GM18505 (cell line): ENCODE measurements around the gene NINJ1.

Experiments used
- ATAC-seq: cut with Tn5 transposase; IDR thresholded peaks from one replicate; pipeline ENCODE4 v1.9.1; 2021; ENCODE audit not compliant: unreplicated experiment
- POLR2A ChIP-seq: IDR thresholded peaks from 4 replicates; pipeline ENCODE4 v1.6.1; 2011; ENCODE audit warnings: borderline replicate concordance; ENCODE audit not compliant: insufficient read depth, insufficient read length; ENCODE audit errors: extremely low read depth

The NINJ1 gene, protein sequence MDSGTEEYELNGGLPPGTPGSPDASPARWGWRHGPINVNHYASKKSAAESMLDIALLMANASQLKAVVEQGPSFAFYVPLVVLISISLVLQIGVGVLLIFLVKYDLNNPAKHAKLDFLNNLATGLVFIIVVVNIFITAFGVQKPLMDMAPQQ

DNA sequence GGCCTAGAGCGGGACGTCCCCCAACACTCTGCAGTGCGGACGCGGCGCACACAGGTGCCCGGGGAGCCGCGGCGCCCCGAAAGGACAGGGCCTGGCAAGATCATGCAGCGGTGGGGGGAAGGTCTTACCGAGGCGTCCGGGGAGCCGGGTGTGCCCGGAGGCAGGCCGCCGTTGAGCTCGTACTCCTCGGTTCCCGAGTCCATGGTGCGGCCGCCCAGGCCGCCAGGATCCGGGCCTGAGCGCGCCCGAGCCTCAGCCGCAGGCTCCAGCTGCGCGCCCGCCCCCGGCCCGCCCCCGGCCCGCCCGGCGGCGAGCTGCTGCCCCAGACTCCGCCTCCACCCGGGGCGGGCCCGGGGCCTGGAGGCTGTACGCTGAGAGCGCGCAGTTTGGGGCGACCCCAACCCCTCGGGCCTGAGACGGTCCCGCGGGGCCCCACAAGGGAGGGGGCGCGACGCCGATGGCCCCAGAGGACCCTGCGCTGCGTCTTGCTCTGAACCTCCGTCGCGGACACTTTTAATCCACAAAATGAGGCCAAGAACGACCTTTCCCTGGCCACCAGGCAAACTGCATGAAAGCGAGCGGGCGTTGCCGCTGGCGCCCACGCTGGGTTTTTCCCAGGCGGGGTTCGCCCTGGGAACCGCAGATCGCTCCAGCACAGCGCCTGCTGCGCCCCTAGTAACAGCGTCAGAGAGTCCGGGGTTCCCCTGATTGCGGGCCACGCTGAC lies at the start of gene NINJ1:
TSS of gene NINJ1 (minus strand) at position 237 of the 725 bp plus-strand sequence. CDS start at position 203, 34 bp downstream.
- TF ChIP-seq POLR2A = peak; percentile 51
- peak; percentile 67 for ATAC-seq

DNA sequence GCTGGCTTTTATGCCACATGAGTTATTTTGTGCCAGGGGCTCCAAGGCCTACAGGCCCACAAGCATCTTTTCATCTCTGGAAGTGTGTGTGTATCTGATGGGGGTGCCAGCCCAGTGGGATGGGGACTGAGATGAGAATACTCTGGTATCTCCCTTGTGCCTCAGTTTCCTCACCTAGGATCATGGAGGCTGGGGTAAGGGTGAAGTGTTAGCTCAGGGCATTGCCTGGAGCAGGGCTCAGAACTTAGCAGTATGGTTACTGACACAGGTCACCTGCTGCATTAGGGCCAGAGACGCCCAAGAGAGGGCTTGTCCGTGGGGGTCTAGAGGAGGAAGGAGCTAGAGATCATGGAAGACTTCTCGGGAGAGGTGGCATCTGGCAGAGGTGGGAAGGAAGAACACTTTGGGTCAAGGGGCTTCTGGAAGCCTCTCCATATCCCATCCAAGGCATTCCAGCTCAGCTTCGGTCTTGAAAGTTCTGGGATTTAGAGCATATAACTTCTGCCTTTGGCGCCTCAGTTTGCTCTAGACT lies 49.1 kb upstream of the NINJ1 start:
- ATAC-seq = no peak

DNA sequence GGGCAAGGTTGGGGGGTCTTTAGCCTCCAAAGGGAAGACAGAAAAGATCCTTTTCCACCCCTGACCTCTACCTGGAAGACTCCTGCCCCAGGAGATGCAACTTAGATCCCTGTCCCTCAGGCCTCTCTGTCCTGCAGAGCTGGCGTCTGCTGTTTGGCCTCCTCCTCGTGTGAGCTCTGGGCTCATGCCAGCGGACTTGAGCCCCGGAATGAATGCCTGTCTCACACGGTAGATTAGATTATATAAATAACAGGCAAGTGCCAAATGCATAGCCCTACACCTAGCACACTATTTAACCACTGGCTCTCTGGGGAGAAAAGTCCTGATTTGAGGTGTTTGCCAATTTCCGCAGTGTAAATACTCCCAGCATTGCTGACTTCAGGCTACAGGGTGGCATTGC lies 48.5 kb upstream of the NINJ1 start:
- ATAC-seq = no peak
- no peak for TF ChIP-seq POLR2A

More for the DNA sequence above, 49.1 kb upstream of the NINJ1 start:
- TF ChIP-seq POLR2A = no peak

DNA sequence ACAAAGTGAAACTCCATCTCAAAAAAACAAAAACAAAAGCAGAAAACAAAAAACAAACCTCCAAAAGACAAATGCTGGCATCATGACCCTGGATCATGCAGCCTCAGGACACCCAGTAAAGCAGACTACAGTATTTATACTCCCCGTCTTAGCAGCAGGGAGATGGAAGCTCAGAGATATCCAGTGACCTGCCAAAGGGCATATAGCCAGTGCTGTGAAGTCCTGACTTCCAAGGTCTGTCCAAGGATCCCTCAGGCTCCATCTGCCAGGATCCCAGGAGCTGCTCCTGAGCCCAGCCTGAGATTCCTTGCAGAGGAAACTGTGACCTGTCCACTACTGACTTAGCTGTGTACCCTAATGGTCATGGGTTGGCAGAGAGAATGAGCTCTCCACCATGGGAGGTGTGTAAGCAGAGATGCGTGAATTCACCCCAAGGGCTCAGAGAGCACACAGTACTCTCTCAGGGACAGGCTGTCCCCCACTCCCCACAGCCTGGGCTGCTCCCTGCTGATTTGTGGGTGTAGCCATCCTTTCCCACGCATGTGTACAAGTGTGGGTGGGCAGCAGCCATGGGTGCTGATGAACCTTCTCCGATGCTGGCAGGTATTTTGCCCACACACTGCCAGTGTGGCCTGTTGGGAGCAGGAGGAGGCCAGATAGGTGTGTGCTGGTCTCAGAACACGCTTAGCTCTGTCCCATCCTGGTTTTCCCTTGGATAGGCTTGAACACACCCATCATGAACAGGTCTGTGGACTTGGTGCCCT lies 47.8 kb upstream of the NINJ1 start:
- no peak for TF ChIP-seq POLR2A
- no peak for ATAC-seq

DNA sequence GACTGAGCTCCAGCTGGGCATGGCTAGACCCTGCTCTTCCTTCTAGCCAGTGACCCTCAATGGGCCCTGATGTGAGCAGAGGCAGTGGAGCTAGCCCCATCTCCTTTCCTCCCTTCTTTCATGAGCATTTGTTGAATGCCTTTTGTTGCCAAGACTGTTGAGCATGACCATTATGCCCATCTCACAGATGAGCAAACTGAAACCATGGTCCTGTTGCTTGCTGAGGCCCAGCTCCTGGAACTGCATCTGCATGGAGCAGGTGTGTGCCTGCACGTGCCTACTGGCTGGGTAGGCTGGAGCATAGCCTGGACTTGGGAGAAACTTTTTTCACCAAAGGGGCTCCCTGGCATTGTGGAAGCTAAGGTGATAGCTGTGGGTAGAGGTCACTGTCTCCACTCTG lies 46.9 kb upstream of the NINJ1 start:
- ATAC-seq = no peak
- no peak for TF ChIP-seq POLR2A

DNA sequence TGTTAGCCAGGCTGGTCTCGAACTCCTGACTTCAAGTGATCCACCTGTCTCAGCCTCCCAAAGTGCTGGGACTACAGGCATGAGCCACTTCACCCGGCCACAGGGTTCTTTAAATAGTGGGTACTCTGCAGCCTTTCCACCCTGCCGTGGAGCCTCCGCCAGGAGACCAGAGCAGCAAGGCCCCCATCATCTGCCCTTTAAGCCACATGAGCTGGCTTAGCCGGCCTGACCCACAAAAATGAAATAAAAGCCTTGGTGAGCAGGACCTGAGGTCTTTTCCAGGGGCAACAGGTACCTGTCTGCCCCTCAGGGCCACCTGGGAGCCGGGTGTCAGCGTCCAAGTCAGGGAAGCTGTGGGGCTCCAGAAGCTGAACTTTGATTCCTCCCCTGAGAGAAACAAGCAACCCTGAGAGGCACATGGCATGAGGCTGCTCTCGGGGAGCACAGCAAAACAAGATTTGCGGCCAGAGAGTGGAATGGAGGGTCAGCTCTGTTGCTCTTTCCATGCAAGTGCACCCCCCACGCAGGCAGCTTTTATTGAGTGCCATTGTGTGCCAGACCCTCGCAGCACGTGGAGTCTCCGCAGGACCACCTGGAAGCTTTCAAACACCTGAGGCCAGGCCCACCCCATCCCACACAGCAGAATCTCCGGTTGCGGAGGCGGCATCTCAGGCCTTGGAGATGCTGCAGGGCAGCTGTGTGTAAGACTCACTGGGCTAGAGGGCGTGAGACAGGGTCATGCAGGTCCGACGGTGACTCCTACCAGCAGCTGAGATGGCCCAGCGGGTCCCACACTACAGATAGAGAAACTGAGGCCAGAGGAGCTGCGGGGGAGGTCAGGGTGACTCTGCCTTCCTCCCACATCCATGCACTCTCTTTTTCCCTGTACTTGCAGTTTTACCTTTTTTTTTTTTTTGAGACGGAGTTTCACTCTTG lies 45.1 kb upstream of the NINJ1 start:
- no peak for TF ChIP-seq POLR2A
- no peak for ATAC-seq

DNA sequence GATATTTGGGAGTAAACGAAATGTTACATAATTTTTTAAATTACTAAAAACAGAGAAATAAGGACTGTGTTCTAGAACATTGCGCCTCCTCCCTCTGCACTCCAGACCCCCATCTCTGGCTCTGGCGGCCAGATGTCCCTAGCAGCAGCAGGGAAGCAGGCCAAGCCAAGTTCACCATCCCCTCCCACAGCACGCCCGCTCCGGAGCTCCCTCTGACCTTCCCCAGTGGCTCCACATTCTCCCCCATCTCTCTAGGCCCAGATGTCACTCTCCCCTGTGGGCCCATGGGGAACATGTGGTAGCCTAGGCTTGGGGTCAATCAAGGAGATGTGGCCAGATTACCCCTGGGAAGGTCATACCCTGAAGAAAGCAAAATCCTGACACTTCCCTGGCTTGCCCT lies 43.6 kb upstream of the NINJ1 start:
- TF ChIP-seq POLR2A = no peak
- no peak for ATAC-seq

DNA sequence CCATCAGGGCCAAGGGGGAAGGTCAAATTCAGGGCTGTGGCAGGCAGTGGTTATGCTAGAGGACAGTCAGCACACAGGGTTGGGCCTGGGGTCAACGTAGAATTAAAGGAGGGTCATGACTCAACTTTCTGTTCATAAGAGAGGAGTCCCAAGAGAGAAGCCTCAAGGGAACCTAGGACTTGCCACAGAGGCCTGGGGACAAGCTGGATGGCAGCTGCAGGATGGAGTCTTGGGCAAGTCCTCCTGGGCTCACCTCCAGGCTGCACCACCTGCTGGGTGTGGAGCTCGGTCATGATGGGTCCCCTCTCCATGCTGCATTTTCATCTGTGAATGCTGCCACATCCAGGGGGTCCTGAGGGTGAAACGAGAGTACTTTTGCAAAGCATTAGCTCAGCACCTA lies 40.9 kb upstream of the NINJ1 start:
- no peak for ATAC-seq
- TF ChIP-seq POLR2A = no peak

DNA sequence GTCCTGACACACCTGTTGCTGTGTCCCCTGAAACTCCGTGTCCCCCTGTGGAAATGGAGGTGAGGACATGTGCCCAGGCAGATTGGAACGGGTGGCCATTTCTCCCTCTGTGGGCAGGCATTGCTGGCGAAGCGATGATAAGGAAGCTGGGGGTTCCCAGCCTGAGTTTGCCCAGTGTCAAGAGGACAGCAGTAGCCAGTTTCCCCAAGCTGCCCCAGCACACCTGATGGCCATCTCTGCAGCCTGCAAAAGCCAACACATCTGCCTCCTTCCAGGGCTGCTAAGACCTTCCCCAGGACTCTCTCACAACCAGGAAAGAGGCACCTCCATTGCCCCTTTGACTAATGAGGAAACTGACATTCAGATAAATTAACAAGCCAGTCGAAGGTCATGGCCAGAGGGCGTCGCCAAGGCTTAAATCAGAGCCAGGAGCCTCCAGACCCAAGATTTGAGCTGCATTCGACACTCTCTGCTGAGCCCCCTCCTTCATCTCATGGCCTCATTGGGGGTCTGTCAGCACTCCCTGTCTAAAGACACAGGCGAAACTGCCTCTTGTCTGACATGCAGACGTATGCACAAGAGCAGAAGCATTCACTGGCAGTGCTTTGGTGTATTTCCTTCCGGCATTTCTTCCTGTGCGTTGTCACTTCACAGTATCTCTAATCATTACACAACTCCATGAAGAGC lies 39.5 kb upstream of the NINJ1 start:
- no peak for TF ChIP-seq POLR2A
- no peak for ATAC-seq

DNA sequence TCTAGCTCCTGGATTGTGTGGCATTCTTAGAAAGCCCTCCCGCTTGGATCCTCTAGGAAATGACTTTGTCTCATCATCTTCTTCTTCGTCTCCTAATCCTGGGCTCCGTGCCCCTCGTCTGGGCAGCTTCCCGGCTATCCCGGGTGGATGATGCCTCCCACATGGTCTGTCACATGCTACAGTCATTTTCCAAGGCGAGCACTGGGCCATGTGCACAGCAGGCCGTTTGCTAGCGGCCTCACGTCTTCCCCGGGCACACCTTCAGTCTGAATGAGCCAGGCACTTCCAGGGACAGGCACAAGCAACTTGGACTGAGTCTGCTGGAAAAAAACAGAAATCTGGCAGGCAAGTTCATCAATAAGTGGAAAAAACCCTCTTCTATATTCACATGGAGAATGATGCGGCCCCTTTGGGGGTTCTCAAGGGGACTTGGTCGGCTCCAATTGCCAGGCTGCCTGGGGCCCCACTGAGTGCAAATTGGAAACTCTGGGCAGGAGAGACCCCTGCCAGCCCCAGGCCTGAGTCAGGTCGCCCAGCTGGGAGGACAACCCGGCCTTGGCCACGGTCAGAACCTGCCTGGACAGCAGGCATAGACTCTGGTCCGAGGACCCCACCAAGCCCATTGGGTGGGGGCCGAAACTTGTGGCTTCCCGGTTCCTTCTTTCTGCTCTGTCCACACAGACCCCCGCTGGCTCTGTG lies 38.8 kb upstream of the NINJ1 start:
- no peak for ATAC-seq

DNA sequence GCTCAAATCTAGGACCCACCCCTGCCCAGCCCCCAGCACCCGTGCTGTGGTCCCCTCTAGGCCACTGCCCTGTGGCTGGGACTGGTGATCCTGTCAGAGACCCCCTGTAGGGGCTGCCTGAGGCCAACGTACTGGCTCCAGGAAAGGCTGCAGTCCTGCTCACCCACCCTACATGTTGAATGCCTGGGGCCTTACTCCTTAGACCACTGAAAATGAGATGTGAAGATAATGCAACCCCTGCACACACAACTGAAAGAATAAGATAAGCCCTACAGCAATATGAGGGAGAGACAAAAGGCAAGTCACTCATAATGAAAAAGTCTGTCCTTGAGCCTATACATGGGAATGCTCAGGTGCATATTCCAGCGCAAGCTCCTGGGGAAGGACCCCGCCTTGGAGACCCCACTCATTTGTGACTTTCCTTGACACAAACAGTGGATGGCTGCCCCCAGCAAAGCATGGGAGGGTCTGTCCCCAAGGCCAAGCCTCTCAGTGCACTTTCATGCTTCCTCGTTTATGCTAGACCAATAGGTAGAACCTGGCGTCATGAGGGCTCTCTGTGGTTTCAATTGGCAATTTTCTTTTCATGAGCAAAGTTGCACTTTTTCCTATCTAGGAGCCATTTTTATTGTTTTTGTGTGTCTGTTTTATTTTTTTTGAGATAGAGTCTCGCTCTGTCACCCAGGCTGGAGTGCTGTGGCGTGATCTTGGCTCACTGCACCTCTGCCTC lies 37.4 kb upstream of the NINJ1 start:
- no peak for ATAC-seq
- no peak for TF ChIP-seq POLR2A

More for the DNA sequence above, 38.8 kb upstream of the NINJ1 start:
- no peak for TF ChIP-seq POLR2A

DNA sequence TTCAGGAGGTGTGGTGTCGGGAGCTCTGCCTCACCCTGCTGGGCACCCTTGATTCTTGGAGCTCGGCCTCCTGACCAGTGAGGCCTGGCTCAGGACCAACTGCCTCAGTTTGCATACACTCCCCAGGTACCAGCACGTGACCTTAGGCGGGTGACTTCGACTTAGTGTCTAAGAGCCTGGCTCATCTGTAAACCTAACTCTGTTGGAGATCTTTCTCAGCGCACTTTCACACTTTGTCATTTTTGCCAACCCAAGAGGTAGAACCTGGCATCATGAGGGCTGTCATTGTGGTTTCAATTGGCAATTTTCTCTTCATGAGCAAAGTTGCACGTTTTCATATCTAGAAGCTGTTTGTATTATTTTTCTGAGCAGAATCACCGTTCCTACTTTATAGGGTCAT lies 36.5 kb upstream of the NINJ1 start:
- ATAC-seq = no peak
- no peak for TF ChIP-seq POLR2A

DNA sequence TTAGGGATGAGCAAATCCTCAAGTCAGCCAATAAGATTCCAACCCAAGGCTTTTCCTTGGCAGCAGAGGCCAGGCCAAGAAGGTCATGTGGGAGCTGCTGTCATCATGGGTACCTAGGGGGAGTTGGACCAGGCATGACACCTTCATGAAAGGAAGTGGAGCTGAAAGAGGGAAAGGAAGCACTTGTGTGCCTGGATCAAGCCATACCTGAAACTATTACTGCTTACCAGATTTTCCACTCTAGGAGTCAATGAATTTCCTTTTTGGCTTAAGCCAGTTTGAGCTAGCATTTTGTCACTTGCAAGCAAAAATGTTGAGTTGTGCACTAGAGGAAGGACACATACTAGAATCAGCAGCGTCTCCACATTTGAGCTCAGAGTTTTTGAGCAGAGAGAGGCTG lies 35.4 kb upstream of the NINJ1 start:
- TF ChIP-seq POLR2A = no peak
- no peak for ATAC-seq
